GM18499 (cell line): ENCODE results near the gene WT1.

Experiments used
- ATAC-seq: cut with Tn5 transposase; IDR thresholded peaks from one replicate; pipeline ENCODE4 v1.9.1; 2021; ENCODE audit warnings: moderate number of reproducible peaks; ENCODE audit not compliant: insufficient read depth, unreplicated experiment

WT1 gene

GRCh38 chr11:32439501-32440210 is 4.3 kb upstream of the WT1 start:
- no peak for ATAC-seq

GRCh38 chr11:32438866-32439489 is 3.6 kb upstream of the WT1 start:
- ATAC-seq: no peak

- no peak for ATAC-seq
Measured at GRCh38 chr11:32438346-32438865, 3.1 kb upstream of the WT1 start.

DNA sequence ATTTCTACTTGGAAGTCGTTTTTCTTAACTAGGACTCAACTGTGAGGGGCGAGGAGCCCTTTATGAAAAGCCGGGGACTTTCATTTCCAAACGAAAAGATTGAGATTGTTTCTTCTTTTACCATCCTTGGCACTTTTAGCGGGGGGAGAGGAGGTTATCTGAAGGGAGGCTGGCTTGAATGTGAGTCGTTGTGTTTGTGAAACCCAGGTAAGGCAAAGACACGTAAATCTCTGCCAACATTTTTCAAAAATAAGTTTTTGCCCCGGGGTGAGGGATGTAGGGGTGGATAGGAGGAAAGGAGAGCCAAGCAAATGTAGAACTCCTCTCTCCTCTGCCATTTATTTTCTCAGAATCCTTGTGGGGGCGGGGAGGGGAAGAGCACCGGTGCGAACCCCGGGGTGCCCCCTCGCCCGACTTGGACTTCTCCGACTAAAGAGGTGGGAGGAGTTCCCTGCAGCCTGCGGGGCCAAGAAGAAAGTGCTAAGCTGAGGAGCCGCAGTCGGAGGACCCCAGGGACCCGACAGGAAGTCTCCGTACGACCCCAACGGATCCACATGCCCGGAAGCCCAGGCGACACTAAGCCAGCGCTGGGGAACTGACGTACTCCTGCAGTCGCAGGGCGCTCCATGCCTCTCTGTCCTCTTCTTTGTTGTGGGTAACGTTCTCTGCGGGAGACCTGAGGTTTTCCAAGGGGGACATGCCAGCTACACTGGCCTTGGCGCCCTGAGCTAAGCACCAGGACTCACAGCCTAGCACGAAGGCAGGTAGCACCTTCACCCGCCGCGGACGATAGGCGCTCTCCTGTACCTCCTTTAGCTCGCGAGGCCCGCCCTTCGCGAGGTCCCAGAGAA is 2.4 kb upstream of the WT1 start:
- ATAC-seq: no peak

GRCh38 chr11:32436751-32437494 is 1.6 kb upstream of the WT1 start:
- ATAC-seq: no peak

DNA sequence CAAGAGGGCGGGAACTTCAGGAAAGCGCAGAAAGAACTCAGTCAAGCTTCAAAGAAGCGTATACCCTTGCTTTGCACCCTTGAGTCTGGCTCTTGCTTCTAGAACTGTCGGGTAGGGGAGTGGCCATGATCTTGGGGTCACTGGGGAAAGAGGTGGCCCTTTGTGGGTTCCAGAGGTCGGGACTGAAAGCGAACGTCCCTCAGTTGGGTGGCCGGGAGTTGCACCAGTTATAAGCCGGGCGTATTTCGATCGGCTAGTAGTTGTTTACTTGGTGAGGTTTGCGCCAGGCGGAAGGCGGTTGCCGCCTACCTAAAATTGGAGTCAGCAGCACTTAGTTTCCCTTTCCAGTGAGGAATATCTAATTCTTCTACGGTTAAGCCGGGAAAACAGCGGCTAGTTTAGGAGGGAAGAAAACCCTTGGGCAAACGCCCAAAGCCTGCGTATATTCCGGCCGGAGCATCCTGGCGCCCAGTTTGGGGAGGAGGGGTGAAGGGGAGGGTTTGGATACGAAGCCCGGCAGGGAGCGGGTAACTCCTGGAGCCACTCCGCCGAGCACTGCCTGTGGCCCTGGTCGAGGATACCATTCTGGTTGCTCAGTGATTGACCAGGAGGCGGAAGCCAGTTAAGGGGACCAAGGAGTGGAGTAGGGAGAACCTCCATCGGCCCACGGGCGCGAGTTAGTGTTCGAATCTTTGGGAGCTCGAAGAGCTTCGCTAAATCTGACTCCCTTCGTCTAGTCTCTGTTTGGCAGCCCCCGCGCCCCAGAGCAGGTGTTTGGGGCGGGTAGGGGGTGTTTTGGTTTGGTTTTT is 807 bp upstream of the WT1 start:
- ATAC-seq: no peak

GRCh38 chr11:32435152-32435480 is 223 bp downstream of the WT1 start:
- ATAC-seq: no peak

GRCh38 chr11:32434356-32435151 is 785 bp downstream of the WT1 start:
- no peak for ATAC-seq

DNA sequence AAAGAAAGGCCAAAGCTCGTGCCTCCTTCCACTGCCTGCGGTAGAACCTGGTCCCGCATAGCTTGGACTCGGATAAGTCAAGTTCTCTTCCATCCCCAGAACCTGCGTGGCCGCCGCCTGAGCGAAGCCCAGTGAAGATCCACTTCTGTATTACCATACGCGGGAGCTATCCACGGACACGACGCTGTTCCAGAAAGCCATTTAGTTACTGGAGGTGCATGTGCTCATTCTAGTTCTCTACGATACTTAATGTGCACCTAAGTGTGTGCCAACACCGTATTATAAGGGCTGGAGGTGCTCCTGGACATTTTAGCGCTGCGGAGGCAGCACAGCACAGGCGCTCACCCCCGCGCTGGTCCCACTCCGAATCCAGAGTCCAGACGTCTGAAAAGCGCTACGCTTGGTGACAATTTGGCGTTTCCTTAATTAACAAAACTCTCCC is 1.4 kb downstream of the WT1 start:
- ATAC-seq: no peak

DNA sequence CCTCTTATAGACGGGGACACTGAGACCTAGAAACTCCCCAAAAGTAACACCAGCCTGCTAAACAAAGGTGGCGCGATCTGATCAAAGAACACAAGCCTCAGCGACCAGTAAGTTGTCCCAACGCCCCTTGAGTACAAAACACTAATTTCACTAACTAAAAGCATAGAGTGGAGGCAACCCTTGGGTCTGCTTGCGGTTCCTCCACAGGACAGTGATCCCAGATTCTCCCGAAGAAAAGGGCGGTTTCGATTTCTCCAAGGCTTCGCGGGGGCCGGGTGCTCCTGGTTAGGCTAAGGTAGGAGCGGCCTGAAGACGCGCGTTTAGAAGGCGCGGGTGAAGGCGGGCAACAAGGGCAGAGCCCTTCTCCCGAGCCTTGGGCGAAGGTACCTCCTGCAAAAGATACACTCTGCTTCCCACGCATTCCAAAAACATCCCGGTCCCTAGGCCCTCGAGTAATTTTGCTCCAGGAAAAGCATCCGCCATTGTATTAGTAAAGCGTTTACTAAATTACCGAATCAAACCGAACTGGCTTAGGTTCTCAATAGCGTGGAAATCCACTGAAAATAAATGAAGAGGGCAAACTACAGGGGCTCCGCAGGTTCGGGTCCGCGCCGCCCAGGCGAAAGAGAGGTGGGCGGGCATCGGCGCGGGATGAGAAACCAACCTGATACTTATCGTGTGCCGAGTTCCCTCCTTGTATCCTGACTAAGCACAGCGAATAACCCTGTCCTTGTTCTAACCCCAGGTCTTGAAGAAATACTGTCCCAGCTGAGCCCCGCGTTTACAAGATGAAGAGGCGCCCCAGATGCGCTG is 2.0 kb downstream of the WT1 start:
- ATAC-seq: no peak

DNA sequence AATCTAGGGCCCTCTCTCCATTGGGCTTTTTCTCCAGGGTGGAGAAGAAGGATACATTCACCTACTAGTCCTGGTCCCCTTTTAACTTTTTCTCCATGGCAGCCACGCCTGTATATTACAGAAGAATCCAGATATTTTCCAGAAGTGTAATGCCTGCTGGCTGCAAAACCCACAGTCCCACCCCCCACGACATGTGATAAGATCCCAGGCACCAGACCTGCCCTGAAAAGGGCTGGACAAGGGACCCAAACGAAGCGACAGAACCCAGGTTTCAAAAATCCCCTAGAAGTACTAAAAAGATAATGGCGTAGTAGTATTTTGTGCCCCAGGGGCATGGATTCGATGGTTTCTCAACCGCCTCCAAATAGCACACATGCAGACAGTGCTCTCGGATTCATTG is 2.8 kb downstream of the WT1 start:
- no peak for ATAC-seq

GRCh38 chr11:32430568-32431381 is 4.6 kb downstream of the WT1 start:
- no peak for ATAC-seq

GRCh38 chr11:32429477-32429876 is 5.9 kb downstream of the WT1 start:
- no peak for ATAC-seq

- no peak for ATAC-seq
Measured at GRCh38 chr11:32428665-32429303, 6.6 kb downstream of the WT1 start.

DNA sequence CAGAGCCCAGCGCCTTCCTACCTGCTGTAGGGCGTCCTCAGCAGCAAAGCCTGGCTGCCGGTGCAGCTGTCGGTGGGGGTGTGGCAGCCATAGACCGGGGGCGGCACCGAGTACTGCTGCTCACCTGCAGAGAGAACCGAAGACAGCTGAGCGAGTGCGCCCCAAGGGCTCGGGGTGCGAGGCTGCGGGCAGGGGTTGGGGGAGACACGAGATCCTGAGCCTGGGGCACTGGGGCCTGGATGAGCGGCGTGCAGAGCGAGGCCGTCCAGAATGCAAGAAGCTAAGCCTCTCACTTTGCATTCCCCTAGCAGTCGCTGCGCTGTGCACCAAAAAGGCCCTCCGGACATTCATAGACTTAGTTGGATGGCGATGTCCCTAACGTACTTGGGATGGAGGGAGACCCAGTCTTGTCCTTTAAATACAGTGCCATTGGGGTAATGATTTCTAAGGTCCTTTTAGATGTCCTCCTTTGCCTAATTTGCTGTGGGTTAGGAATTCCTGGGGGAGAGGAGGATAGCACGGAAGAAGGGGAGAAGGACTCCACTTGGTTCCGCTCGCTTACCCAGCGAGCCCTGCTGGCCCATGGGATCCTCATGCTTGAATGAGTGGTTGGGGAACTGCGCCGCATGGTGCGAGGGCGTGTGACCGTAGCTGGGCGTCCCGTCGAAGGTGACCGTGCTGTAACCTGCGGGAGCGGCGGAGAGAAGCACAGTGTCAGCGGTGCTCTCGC is 7.2 kb downstream of the WT1 start:
- no peak for ATAC-seq

- ATAC-seq: no peak
Measured at GRCh38 chr11:32427616-32427934, 7.8 kb downstream of the WT1 start.
